ENCODE data around the gene ACKR2.

- TF ChIP-seq CTCF (IDR thresholded peaks at IDR 0.05) (no peak), POLR2A (IDR thresholded peaks at IDR 0.05) (no peak)
Measured at GRCh38 chr3:42867138-42867537, 57.9 kb downstream of the ACKR2 start.

All from suprapubic skin (tissue), 3 donors.